ENCODE results near the gene CRACDL.
"Not testable (repeated sequence)": the region's sequence is repeated elsewhere in the genome, so short reads cannot be mapped to it uniquely, and the experiment has no call there.

The CRACDL gene

DNA sequence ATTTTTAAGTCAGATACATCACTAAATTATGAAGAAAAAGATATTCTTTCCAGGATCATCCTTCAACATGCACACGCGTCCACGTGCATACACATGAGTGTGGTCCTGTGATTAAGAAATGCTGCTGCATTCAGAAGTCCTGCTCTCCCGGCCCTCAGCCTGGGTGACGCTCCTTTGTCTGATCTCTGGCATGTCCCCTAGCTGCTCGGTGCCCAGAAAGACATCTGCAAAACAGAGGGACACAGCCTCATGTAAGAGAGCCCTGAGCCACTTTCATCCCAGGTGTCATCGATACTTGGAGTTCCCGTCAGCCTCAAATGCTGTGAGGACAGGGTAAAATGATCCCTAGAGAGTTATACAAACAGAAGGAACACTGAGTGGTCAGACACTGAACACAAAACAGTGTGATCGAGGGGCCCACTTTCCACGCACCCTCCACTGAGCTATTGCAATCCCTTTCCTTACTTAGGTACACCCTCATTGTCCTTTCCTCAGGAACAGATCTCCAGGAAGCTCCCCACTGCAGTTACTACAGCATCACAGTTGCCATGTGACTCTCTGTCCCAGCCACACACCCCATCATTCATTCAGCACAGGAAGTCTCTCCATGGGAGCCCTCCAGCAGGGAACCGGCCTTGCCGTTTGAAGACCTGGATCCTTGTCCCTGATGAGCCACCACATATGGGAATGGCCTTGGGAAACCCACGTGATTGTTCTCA lies 32.1 kb downstream of the CRACDL start:
- DNase-seq: no peak

DNA sequence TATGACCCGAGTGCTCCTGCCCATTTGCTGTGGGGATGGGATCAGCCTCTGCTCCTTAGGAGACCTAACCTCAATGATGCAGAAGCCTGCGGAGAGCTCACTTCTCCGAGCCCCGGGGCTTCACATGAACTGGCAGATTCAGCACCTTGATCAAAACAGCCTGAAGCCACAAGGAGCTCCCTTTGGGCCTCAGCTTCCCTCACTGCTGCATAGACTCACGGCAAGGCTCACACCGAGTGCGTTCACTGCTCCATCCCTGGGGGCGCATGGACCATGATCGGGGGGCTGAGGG lies 33.0 kb downstream of the CRACDL start:
- DNase-seq: no peak

DNA sequence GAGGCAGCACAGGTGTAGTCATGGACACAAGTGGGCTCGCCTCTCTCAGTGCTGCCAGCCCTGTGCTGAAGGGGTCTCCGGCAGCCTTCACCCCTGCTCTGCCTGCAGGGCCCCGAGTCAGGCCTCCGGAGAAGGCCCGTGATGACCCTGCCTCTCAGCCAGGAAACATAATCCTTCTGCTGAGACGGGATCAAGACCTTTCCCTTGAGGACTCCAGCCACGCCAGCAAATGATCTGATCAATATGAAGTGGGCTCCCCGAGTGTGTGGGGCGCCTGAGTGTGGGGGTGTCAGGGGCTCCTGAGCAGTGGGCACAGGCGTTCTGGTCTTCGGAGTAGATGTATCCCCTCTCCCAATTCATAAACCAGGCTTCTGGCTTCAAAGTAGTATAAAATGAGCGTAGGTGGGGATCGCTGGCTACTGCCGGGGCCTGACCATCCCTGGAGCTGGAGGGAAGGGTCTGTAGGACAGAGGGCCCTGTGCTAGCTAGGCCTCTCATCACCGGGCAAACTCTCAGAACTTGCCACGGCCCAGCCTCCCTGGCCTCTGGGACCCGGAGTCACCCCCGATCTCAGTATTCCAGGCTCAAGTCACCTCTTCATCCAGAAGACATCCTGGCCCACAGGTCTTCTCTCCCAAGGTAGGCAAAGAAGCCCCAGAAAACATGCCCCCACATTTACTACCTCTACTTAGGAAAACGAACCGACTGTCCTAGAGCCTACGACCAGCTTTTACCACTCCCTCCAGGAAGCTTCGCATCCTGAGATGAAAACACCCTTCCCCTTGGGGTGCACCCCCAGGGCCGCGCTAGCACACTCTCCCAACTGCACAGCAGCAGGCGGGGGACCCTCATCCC lies 33.6 kb downstream of the CRACDL start:
- DNase-seq: no peak

DNA sequence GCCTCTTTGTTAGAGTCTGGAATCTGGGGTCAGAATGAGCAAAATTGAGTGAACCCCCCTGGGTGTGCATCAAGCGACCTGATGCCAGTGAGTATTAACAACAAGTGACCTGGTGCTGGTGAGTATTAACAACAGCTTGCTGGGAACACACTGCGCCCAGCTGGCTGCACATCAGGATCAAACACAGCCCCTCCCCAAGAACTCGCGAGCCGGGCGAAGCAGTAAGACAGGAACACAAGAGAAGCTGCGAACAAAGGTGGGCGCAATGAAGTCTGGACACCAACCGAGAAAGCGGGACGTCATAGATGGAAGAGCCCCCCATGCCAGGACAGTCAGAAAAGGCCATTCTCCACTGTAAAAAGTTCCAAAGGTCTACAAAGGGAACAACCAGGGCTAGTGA lies 34.3 kb downstream of the CRACDL start:
- DNase-seq: no peak

DNA sequence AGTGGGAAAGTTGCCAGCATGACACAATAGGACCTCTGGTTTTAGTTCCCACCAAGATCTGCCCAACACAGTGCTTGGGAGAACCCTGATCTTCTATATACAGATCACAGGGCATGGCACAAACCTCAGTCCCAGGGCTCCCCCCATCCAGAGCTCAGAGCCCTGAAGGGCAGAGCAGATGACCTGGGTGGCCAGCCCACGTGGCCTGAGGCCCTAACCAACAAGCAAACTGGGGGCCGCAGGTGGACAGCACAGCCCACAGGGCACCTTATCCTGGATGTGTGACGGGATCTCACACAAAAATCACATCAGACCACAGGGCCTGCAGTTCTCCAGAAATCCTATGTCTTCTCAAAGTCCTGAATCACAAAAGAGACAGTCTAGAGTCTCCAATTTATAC lies 34.7 kb downstream of the CRACDL start:
- no peak for DNase-seq

DNA sequence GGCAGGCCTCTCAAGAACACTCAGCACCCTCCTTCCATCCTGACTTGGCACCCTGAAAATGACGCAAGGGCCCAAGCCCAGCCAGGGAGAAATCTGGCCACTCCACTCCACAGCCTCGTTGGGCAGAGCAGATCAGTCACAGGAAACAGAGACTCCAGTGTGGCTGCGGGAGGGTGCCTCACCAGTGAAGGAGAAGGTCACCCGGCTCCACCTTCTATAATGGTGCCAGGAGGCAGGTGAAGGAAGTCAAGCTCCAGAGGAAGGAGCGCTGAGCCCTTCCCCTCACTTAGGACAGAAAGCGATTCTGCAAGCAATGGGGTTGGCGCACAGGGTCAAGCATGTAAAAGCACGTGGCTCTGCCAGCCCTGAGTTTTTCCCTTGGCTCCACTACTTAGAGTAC lies 35.3 kb downstream of the CRACDL start:
- DNase-seq: no peak

DNA sequence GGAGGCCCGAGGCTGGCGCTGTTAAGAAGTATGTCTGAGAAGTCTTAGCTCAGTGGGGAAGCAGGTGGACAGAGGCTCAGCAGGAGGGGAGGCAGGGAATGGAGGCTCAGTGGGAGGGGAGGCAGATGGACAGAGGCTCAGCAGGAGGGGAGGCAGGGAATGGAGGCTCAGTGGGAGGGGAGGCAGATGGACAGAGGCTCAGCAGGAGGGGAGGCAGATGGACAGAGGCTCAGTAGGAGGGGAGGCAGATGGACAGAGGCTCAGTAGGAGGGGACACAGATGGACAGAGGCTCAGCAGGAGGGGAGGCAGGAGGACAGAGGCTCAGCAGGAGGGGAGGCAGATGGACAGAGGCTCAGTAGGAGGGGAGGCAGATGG lies 36.3 kb downstream of the CRACDL start:
- DNase-seq: not testable (repeated sequence)

DNA sequence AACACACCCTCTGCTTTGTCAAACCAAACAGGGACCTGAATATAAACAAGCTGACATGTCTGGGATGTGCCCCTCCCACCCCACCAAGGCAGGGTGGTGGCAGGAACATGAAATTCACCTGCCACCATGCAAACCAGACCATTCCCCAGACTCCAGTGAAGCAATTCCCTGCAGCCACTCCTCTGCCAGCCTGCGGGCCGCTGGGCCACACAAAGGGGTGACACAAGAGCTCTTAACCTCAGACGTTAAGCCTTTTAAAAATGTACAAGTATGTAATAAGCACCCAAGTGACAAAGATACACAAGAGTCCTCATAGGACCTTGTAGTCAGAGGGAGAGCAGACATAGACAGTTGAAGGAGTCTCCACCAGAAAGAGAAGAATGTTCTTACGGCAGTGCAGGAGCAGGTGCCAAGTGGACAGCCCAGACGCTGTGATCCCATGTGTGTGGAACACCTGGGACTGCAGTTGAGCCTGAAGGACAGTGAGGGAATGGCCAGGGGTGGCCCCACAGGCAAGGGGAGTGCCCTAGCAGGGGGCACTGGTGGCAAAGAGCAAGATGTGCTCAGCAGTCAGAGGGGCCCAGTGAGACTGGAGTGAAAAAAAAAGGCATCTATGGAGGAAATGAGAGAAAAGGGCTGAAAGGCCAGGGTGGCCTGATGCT lies 36.9 kb downstream of the CRACDL start:
- DNase-seq: no peak

DNA sequence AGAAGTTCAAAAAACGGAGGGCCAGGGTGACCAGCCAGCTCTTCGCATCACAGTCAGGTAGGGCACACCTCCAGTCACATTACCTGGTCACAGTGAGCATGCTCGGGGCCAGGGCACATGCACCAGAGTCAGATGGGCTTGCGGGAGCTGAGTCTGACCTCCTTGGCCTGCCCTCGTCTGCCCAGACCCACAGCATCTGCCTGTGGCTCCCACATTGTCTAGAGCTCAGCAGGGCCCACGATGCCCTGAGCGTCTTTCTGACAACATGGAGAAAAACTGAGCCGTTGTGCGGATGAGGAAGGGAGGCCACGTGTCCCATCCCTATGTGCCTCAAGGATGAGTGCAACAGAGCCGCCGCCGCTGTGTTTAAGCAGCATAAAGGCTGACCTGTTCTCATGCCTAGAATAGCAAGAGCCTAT lies 37.6 kb downstream of the CRACDL start:
- DNase-seq: no peak

DNA sequence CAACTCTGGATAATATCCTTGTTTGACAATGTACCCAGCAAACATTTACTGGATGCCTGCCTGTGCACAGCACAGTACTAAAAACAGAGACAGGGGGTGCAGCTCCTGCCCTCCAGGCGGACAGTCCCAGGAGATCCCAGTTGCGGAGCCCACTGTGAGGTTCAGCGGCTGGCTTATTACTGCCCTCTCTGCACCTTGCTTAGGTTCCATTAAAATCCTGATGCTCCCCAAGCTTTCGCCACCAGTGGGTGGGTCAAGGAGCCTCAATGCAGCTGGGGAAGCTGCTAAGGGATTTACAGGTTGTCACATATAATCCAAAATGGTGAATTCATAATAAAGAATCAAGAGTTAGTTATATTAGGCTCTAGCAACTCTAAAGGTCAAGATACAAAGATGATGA lies 38.3 kb downstream of the CRACDL start:
- DNase-seq: no peak

DNA sequence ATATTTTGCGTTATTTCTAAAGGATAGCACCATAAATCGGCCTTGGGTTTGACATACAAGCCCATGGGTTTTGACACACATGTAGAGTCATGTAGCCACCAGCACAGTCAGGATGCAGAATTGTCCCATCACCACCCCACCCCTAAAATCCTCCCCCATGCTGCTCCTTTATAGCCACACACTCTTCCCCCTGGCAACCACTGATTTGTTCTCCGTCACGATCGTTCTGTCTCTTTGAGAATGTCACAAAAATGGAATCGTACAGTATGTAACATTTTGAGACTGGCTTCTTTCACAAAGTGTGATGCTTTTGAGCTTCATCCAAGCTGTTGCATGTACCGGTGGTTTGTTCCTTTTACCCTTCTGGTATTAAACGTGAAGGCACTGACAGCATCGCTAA lies 39.1 kb downstream of the CRACDL start:
- DNase-seq: no peak

DNA sequence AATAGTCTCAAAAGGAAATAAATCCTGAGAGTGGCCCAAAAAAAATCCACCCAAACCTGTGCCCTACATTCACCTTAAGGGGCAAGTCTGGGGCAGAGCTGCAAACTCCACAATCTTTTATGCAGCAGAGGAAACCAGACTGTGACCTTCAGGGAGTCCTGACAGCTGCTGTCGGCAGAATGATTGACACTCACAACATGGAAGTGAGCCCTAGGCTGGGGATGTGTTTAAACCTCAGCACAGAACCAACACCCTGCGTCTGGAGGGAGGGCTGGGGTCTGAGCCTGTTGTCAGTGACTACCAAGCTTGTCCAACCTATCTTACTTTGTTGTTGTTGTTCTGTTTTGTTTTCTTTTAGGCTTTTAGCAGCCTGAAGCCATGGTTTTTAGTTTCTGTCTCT lies 39.6 kb downstream of the CRACDL start:
- DNase-seq: no peak

DNA sequence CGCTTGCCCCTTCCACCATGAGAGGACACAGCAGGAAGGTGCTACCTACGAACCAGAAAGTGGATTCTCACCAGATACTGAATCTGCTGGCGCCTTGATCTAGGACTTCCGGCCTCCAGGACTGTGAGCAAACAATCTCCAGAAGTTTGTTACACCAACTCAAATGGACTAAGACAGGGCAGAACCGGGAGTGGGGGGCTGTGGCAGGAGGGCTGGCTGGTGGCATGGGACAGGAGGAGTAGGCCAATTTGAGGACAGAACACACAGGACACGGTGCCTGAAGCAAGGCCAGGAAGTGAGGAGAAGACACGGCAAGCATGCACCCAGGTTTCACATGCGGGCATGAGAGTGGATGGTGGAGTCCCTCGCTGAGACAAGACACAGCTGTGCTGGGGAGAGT lies 40.1 kb downstream of the CRACDL start:
- no peak for DNase-seq

DNA sequence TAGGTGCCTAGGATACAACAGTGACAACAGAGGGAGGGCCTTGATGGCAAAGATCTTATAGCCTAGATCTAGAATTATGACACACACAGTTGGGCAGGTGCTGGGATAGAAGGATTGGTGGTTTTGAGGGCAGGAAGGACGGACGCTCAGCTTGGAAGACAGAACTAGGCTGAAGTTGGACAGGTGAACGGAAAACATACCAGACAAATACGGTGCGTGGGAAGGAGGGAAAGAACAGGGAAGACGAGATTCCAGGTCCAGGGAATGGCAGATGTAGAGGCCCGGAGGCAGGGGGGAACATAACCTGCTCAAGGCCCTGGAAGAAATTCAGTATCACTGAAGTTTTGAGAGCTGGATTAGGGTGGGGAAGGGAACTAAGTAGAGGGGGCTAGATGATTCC lies 40.8 kb downstream of the CRACDL start:
- no peak for DNase-seq

DNA sequence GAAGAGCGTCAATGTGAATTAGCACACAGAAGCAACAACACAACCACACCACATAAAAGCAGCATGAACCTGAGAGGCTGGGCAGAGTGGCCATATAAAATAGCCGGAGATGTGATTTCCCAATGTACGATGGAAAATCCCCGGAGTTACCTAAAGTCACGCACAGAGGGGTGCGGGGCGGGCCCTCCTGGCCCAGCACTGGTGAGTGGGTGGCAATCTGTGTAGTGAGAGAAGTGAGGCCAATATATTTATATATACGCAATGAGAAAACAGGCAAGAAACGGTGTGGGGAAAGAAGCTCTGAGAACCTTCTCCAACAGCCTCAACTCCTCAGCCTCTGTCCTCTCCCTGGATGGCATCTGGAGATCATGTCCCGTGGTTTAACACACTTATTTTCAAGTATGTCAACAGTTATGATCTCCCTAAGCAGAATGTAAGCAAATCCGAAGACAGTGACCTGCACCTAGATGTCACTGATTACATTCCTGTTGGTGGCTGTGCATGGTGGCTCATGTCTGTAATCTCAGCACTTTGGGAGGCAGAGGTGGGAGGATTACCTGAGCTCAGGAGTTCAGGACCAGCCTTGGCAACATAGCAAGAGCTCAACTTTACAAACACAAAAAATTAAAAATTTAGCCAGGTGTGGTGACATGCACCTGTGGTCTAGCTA lies 41.6 kb downstream of the CRACDL start:
- DNase-seq: no peak

DNA sequence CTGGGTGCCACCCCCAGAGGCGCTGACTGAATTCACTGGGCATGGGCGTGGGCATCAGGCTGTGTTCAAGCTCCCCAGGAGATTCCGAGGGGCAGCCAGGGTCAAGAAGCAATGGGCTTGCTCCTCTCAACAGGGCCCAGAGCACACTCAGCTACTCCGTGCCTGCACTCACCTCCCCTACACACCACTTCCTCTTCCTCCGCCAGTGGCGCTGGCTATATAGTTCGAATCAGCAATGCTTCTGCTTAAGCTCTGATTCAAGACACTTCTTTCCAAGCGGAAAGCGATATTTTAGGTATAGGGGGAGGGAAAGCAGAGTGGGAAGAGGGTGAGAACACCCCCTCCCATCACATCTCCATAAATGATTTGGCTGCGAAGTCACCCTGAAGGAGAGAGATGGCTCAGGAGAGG lies 42.1 kb downstream of the CRACDL start:
- no peak for DNase-seq

DNA sequence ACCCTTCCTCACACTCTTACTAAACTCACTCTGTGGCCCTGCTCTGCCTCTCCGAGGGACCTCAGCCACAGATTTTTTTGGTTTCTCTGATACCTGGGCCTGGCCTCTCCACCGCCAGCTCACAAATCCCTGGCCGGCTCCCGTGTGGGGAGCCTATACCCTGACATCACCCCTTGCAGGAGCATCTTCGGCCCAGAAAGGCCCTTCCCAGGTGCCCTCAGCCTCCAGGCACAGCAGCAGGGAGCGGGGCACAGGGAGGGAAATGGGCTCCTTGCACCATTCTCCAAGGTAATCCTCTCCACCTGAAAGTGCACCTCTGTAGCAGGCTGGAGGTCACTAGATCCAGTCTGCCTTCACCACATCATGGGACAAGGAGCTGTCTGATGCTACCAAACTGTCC lies 43.2 kb downstream of the CRACDL start:
- no peak for DNase-seq

DNA sequence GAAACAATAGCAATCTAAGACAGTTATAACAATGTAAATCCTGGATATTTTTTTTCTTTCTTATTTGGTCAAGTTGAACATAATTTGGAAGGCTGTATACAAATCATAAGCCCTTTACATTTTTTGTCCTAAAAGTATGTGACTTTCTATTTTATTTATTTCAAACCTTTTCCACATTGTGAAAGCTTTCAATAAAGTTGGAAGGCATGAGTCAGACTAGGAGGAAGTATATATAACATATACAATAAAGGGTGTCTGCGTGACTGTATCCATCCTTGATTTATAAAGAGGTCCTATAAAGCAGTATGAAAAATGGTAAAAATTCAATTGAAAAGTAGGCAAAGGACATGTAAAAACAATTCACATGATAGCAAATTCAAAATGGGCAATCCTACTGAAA lies 44.4 kb downstream of the CRACDL start:
- no peak for DNase-seq

DNA sequence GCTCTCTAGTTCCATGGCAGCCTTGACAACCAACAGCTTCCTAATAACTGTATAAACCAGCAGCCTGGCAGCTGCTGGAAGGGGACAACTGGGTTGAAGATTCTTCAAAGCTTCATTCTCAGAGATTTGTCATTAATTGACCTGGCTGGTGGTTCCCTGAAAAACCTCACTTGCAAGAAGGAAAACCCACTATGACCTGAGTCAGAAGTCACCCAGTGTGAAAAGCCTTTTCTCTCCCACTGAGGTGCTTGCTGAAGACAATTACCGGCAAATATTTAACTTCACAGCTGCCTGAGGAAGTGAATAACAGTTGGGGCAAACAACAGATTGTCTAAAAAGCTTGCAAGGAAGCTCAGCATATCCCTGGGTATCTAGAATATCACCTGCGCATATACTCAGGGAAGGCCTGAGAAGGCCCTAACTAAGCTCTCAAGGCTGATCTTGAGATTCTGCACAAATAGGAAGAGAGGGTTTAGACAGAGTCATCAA lies 49.9 kb downstream of the CRACDL start:
- DNase-seq: no peak

DNA sequence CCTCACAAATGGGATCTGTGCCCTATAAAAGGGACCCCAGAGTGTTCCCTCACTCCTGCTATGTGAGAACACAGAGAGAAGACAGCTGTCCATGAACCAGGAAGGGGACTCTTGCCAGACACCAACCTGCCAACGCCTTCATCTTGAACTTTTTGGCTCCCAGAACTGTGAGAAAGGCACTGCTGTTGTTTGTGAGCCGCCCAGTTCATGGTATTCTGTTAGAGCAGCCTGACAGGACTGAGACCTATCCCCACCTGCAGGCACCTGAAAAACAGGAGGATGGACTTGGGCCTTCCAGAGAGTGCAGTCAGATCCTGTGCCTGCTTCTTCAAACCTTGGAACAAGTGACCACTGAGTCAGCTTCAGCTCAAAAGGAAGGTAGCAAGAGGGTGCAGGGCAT lies 51.4 kb downstream of the CRACDL start:
- no peak for DNase-seq

DNA sequence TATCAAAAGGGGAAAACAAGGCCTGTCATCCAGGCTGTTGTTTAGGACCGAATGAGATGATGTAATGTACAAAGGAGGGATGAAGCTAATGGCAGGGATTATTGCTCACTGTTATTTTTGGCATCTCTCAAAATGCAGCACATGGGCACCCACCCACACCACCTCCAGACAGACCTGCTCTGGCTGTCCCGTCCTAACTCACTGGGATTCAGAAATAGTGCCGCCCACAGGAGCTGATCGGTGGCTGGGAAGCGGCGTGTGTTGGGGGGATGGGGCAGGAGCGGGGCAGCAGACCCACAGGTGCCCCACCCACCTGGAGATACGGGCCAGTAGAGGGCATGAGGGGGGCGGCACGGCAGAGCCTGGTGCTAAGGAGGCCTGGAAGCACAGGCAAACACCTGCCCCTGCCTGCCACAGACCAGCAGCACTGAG lies 52.2 kb downstream of the CRACDL start:
- no peak for DNase-seq

DNA sequence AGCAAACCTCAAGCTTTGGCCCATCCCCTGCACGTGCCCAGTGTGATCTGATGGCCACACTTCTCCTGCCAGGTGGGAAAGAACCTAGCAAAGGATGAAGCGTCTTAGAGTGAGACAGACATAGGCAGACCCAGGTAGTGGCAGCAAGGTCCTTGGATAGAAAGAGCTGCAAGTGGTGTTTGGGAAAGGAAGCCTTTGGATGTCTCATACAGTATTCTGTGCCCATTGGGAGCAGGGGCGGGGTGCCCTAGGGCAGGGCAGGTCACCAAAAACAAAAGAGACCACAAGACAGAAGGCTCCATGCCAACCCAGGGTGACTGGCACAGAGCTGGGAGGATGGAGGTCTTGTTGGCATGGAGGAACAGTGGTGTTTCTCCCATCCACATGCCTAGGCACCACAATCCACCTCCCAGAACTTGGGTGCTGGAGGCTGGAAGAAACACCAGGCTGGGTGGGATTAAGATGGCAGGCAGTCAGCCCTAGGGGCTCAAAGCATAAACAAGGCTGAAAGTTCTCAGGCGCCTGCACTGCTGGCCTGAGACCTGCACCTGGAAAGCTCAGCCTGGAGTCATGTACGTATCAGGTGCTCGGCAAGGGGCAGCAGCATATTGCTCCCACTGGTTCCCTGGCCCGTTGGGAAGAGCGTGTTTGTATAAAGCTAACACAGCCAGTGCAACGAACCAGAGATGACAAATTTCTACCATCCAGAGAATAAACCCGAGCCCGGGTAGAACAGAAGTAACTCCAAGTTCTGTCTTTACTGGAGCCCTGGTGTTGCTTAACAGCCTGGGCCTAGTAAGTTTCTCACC lies 52.9 kb downstream of the CRACDL start:
- DNase-seq: no peak
